HFF-Myc (cell line): ENCODE data around the gene ARHGEF18.

Experiments
- DNase-seq: peaks from one replicate; pipeline ENCODE4 v3.0.0-alpha.2; 2011; ENCODE audit warnings: low read depth; ENCODE audit errors: extremely low read depth
- H3K4me3 ChIP-seq: replicated peaks from 2 replicates; pipeline ENCODE4 v1.5.1; 2011; ENCODE audit warnings: low read depth, mild to moderate bottlenecking, control low read depth, low read length
- CTCF ChIP-seq: IDR thresholded peaks from 2 replicates; pipeline ENCODE4 v1.5.1; 2012; ENCODE audit warnings: mild to moderate bottlenecking, low read depth, low read length, control low read depth; ENCODE audit errors: missing control alignments

ARHGEF18 gene

GRCh38 chr19:7382694-7383093, 34.0 kb downstream of the ARHGEF18 start:
- DNase-seq = no peak
- no peak overlapping the region for H3K4me3 ChIP-seq
- TF ChIP-seq CTCF = no peak

- no peak overlapping the region for H3K4me3 ChIP-seq
- DNase-seq = no peak
- no peak for TF ChIP-seq CTCF
These were observed 34.5 kb downstream of the ARHGEF18 start for GRCh38 chr19:7383284-7383683.

- no peak for TF ChIP-seq CTCF
- no peak for DNase-seq
- H3K4me3 ChIP-seq = no peak overlapping the region
These were observed 36.3 kb downstream of the ARHGEF18 start for GRCh38 chr19:7385062-7385461.

GRCh38 chr19:7386308-7386707, 37.6 kb downstream of the ARHGEF18 start:
- no peak for DNase-seq
- no peak overlapping the region for H3K4me3 ChIP-seq
- peak; percentile 6 for TF ChIP-seq CTCF

GRCh38 chr19:7386769-7387168, 38.0 kb downstream of the ARHGEF18 start:
- no peak for DNase-seq
- H3K4me3 ChIP-seq = no peak overlapping the region
- TF ChIP-seq CTCF = no peak

- DNase-seq = no peak
- H3K4me3 ChIP-seq = no peak overlapping the region
- no peak for TF ChIP-seq CTCF
These were observed 42.5 kb downstream of the ARHGEF18 start for GRCh38 chr19:7391218-7391670.

GRCh38 chr19:7393459-7393858, 44.7 kb downstream of the ARHGEF18 start:
- TF ChIP-seq CTCF = no peak
- no peak overlapping the region for H3K4me3 ChIP-seq
- DNase-seq = no peak
